GM18867 (cell line): ENCODE data around the gene TAS1R2.
"Not testable (repeated sequence)": the region's sequence is repeated elsewhere in the genome, so short reads cannot be mapped to it uniquely, and the experiment has no call there.

Experiments
- ATAC-seq: cut with Tn5 transposase; IDR thresholded peaks from one replicate; pipeline ENCODE4 v1.9.1; 2021; ENCODE audit warnings: mild to moderate bottlenecking, moderate library complexity; ENCODE audit not compliant: unreplicated experiment

The TAS1R2 gene

DNA sequence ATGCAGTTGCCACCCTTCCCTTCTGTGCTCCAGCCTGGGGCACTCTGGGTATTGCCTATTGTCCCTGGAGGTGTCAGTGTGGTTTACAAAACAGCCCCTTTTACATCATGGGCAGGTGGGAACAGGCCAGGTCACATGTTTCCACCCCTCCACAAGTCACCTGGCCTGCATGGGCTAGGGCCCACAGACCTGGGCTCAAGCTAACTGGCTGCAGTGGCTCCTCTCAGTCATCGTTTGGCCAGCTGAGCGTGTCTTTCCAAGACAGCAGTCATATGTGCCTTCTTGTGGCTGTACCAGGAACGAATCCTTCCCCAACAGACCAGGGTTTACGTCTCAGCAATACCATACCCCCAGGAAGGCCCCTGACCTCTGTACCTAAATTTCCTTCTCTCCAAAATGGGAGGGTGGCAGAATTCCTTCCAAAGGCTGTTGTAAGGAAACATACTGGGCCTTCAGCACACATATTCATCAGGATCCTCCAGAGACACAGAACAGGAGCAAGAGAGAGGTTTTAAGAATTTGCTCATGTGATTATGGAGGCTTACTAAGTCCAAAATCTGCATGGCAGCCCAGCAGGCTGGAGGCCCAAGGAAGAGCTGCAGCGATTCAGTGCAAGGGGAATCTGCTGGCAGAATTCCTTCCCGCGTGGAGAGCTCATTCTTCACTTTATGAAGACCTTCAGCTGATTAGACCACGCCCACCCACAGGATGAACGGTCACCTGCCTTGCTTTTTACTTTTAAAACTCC, 10.6 kb upstream of the TAS1R2 start:
- ATAC-seq, result no peak

DNA sequence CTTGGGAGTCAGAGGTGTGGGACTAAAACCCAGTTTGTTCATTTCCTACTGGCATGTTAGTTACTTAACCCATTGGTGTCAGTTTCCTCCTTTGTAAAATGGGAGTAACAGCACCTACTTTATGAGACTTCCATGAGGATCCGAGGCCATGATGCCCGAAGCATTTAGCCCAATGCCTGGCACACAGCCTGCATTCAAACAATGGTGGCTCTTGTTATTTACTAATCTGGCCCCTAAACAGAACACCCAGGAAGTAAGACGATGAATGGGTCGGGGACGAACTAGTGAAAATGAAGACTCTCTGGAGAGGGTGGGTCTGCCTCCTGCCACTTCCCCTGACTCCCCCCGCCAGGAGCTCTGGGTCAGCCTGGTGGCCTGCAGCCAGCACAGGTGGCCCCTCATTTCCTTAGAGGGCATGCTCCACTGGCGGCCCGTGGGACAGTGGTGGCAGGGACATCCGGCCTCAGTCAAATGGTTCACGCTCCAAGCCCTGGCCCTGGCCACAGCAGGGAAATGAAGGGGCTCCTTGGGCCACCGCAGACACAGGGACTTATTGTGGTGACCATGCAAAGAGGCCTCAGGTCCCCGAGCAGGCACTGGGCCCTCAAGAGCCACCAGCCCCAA, 9.5 kb upstream of the TAS1R2 start:
- ATAC-seq, result no peak

DNA sequence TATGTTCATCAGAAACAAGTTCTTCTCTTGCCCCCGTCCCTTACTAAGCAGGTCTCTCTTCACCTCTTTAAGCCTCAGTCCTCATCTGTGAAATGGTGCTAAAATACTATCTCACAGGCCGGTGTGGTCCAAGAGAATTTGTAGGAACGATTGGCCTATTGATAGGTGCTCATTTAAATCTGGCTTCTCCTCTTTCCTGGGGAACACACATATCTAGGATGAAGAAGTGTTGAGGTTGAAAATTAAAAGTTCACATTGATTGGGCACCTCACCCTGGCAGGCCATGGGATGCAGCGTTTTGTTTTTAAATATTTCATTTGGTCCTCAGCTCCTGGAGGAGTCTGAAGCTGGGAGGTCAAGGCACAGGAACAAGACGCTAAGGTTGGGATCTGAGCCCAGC, 8.9 kb upstream of the TAS1R2 start:
- ATAC-seq, result no peak

DNA sequence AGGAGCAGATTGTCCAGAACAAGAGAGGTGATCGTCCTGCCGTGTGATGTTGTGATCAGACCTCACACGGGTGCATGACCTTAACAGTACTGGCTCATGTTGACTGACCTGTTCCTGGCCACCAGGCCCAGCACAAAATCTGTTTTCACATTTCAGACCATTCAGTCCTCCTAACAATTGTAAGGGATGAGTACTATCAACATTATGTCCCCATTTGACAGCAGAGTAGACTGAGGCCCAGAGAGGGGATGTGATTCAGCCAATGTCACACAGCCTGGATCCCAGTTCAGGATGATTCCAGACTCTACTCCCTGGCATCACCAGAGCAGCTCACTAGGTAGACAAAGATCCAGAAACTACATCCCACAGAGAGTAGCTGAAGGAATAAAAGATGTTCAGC, 7.4 kb upstream of the TAS1R2 start:
- ATAC-seq, result no peak

DNA sequence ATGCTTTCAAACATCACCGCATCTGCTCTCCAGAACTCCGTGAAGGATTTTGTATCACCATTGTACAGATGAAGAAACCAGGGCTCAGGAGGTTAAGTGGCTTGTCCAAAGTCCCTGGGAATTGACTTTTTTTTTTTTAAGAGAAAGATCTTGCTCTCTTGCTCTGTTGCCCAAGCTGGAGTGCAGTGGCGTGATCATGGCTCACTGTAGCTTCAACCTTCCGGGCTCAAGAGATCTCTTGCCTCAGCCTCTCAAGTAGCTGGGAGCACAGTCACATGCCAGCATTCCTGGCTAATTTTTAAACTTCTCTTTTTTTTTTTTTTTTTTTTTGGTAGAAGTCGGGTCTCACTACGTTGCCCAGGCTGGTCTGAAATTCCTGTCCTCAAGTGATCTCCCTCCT, 6.9 kb upstream of the TAS1R2 start:
- ATAC-seq, result no peak

DNA sequence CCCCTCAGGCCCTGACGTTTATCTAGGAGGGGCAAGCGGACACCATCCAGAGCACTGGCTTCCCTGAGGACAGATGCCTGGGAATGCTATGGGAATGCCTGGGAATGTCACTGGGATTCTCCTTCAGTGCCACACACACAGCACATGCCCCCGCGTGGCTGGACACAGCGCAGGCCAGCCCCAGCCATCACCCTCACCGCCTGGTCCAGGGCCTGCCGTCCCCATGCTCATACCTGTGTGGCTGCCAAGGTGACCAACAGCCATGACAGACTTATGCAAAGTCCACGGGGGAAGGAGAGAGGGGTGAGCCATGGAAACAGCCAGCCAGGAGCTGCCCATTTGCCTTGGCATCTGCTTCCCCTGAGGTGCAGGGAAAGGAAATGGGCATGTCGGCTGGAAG, 5.7 kb upstream of the TAS1R2 start:
- ATAC-seq, result no peak

DNA sequence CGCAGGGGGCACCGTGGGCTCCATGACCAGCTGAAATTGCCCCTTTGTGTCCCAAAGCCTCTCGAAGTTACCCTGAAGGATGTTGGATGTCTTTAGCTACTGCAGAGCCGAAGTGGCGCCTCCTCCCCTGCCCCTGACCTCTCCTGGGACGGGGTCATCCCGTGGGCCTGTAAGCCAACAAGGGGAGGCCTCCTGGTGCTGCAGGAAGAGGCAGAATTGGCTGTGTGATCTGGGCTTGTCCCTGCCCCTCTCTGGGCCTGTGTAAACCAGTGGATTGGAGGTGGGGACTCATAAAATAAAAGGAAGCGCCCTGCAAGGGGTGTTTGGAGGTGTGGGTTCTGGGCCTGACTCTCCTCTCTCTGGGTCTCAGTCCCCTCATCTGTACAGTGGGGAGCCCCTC, 2.1 kb upstream of the TAS1R2 start:
- ATAC-seq, result no peak

DNA sequence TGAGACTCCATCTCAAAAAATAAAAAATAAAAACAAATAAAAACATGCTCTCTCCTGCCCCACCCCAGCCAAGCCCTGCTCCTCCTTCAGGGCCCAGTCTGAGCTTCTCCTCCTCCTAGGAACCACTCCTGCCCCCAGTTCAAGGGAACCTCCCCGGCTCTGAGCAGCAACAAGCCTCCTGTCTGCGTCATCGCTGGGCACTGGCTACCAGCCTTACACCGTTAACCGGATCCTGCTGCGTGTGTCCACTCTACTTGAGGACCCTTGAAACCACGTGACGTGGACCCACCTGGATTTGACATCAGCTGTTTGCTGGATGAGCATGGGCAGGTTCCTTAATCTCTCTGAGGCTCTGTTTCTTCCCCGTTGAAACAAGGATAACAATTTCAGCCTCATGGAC, 1.6 kb upstream of the TAS1R2 start:
- ATAC-seq, result no peak

DNA sequence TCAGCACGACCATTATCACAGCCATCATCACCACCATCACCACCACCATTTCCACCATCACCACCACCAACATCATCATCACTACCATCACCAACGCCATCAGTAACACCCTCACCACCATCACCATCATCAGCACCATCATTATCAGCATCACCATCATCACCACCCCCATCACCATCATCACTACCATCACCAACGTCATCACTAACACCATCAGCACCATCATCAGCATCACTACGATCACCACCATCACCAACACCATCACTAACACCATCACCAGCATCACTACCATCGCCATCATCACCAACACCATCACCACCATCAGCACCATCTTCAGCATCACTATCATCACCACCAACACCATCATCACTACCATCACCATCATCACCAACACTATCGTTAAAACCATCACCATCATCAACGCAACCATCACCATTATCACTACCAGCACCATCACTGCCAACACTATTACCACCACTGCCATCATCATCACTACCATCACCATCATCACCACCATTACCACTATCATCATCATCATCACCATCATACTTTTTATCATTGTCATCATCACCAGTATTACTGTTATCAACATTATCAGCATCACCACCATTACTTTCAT, 1.3 kb downstream of the TAS1R2 start:
- ATAC-seq, result no peak

DNA sequence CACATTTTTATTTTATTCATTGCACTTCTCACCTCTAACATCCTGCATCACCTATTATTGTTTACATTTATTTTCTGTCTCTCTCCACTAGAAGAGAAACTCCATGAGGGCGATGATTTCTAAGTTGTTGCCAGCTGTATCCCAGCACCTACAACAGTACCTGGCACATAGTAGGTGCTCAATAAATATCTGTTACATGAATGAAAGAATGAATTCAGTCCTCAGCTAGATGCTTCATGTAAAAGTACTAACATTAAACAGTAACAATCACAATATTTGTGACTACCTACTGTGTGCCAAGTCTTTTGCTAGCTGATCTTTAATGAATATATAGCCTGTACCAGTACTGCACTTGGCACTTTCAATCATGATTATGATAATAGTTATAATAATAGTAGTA, 3.0 kb downstream of the TAS1R2 start:
- no peak for ATAC-seq

DNA sequence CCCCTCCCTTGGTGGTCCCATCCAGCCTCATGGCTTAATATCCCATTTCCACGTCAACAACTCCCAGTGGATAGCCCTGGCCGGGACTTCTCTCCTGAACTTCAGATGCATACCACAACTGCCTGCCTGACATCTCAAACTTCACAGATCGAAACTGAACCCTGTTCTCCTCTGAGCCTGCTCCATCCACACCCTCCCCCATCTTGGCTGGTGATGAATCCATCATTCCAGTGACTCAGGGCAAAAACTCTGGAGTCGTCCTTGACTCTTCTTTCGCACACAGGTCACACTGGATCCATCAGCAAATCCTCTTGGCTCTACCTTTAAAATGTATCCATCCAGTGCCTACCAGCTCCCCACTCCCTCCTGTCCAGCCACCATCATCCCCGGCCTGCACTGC, 3.9 kb downstream of the TAS1R2 start:
- no peak for ATAC-seq

DNA sequence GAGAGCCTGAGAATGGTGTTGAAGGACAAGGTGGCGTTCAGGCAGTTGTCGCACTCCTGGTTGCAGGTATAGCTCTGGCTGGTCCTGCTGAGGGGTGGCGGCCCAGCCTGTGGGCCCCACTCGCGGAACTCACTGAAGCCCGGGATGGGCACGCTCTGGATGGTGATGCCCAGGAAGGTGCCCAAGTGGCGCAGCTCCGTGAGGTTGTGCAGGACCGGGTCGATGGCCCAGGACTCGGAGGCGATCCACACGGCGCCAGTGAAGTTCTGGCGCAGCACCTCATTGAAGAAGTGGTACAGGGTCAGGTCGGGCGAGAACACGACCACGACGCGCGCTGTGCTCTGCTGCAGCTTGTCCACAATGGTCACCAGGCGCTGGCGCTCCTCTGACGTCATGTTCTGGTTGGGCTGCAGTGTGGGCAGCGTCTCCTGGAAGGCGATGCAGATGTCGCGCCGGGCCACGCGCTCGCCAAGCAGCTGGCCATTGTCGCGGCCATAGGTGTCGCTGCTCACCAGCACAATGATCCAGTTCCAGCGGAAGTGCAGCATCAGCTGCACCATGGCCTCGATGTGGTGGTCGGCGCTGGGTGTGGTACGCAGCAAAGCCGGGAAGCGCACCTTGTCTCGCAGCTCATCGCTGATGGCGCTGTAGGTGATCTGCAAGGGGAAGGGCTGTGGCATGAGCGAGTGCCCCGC, 5.0 kb downstream of the TAS1R2 start:
- ATAC-seq, result no peak

DNA sequence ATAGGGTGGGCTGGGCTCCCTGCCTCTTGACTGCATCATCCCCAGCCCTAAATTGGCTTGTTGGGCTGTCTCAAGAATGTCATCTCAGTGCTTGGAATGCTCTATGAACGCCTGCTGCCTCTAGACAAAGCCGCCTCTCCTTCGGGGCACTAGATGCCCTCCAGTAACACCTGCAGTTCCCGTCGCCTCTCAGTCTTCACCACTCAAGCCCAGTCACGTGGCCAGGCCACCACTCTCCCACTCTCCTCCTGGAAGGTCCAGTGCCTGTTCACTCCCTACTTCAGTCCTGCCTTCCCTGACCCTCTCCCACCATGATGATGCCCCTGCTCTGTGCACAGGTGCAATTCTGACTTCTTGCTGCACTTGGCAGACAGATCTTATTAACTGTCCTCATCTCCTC, 7.0 kb downstream of the TAS1R2 start:
- ATAC-seq, result no peak

DNA sequence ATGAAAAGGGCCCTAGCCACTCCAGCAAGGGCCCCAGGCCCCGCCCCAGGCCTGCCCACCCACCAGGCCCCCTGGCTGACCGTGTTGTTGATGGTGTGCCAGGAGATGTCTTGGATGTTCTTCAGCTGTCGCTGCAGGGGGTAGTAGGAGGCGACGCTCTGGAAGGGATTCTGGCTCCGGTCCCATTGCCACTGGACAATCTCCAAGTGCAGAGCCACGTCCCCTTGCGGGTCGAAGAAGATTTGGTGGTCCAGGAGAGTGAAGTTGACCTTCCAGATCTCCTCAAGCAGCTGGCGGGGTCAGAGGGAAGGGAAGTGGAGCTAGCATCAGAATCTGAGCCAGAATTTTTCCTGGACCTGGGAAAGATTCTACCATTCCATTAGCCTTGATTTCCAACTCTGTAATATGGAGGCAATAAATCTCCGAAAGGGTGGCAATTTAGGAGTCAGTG, 10.2 kb downstream of the TAS1R2 start:
- no peak for ATAC-seq

DNA sequence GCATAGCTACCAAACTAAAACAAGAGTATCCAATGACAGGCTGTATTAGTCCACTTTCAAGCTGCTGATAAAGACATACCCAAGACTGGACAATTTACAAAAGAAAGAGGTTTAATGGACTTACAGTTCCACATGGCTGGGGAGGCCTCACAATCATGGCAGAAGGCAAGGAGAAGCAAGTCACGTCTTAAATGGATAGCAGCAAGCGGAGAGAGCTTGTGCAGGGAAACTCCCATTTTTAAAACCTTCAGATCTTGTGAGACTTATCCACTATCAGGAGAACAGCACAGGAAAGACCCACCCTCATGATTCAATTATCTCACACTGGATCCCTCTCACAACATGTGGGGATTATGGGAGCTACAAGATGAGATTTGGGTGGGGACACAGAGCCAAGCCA, 11.7 kb downstream of the TAS1R2 start:
- ATAC-seq, result not testable (repeated sequence)

DNA sequence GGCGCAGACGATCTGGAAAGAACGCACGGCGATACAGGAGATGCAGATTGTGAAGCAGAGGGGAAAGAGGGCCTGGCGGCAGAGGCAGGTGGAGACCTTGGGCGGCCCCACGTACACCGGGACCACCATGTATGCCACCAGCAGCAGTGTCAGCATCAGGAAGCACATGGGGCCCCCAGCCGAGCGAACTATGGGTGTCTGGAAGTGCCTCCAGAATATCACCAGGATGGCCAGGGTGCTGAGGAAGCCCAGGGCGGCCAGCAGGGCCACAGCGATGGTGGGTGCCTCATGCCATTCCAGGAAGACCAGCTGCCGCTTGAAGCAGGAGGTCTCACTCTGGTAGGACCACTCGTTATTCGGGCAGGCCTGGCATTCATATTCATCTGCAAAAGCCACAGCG, 19.3 kb downstream of the TAS1R2 start:
- ATAC-seq, result no peak

DNA sequence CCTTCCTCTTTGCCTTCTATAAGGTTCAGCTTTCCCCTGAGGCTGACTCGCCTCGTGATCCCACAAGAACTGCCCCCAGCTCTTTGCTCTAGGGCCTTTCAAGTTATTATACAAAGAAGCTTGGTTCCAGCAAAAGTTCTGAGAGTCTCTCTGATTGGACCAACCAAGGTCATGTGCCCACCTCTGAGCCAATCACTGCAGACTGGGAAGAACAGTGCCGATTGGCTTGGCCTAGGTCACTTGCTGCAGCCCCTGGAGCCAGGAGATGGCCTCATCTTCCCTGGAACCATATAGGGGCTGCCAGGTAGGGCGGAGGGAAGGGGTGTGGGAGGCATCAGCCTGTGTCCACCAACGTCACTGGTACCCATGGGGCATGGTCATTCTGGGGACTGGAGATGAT, 22.8 kb downstream of the TAS1R2 start:
- no peak for ATAC-seq

DNA sequence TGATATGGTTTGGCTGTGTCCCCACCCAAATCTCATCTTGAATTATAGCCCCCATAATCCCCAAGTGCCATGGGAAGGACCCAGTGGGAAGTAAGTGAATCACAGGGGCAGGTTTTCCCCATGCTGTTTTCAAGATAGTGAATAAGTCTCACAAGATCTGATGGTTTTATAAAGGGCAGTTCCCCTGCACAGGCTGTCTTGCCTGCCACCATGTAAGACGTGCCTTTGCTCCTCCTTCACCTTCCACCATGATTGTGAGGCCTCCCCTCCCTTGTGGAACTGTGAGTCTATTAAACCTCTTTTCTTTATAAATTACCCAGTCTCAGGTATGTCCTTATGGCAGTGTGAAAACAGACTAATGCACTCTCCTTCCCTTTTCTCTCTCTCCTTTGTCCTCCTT, 27.1 kb downstream of the TAS1R2 start:
- not testable (repeated sequence) for ATAC-seq

DNA sequence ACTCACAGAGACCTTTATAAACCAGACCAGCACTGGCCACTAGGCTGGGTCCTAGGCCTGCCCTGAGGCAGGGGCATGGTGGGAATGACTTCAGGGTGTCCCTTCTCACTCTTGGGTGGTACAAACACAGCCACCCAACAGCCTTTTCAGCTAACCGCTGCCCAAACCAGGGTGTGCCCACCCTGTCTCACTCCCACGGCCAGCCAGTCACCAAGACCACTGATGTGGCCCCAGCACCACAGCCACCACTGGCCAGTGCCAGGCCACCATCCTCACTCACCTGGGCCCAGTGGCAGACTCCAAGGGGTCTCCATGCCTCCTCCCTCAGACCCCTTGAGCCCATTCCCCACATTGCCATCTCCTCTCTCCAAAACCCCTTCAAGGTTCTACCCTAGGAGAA, 27.8 kb downstream of the TAS1R2 start:
- ATAC-seq, result no peak

DNA sequence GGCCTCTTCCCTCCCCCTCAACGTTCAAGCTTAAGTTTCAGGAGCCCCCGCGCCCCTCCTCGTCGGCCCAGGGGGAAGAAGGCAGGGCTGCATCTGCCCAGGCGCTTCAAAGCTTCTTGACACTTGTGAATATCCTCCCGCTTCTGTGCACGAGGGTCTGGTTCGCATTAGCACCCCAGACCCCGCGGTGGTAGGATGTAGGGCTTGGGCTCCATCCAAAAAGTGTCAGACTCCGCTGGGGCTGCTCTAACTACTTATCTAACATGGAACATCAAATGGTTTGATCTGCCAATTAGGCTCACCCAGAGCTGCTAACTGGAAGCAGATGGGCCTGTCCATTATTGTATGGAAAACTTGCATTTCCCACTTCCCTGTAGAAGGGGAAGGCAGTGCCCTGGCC, 28.9 kb downstream of the TAS1R2 start:
- no peak for ATAC-seq

DNA sequence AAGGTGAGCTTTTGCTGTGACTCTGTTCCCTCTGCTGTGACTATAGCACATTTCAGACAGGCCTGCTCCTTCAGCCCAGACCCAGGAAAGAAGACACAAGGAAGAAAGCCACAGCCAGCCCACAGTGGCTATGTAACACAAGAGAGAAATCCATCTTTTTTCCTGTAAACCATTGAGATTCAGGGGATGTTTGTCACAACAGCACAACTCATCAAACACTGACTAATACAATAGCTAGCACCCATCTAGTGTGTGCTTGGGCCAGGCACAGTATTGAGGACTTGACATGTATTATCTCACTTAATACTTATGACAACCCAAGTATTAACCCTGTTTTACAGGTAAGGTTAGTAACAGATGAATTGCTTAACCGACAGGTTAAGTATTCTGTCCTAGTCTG, 29.8 kb downstream of the TAS1R2 start:
- ATAC-seq, result no peak

DNA sequence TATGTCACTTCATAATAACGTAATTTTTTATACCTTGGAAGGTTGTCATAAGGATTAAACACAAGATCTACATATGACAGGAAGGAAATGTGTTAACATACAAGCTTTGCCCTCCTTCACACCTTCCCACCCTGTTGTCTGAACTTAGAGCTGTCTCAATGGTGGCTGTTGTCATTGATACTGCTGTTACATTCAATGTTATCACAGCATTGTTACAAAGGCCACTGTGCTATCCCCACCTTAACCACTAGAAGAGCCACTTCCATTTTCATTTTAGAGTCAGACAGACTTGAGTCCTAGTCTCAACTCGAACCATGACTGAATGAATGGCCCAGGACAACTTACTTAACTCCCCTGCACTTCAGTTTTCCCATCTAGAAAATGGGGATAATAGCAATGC, 31.2 kb downstream of the TAS1R2 start:
- no peak for ATAC-seq
